CD8-positive, alpha-beta memory T cell (primary cell): ENCODE measurements around the gene CCDC102B. TPM values are rescaled to one million over a fixed set of nuclear protein-coding genes. Genes with fewer than 3 reads are reported as not detected.

ENCODE experiments used
- CTCF ChIA-PET: fragments of 350-600 bp; sonication (Branson Sonifier 250); formaldehyde crosslinking; loops from one replicate; lab custom pipeline; 2021; ENCODE audit warnings: antibody characterized with exemption; lab: Charles Lee
- POLR2A ChIA-PET: fragments of 350-600 bp; sonication (Branson Sonifier 250); formaldehyde crosslinking; loops from one replicate; lab custom pipeline; 2021; ENCODE audit warnings: antibody characterized with exemption; lab: Charles Lee
- DNase-seq, 5 donors: peaks; one replicate each; pipeline versions ENCODE4 v3.0.0 to v3.0.0-alpha.2; 2020 to 2022; ENCODE audit warnings: mixed read lengths in 1 of 5
- H3K27ac ChIP-seq: one replicate; pipeline ENCODE4 v1.7.0; 2013; ENCODE audit warnings: low read depth, mild to moderate bottlenecking, low read length, moderate library complexity
- H3K27me3 ChIP-seq: 2 replicates; pipeline ENCODE4 v1.7.0; 2013; ENCODE audit warnings: low read length, mild to moderate bottlenecking; ENCODE audit not compliant: insufficient read depth, poor library complexity, severe bottlenecking
- H3K36me3 ChIP-seq: 2 replicates; pipeline ENCODE4 v1.7.0; 2013; ENCODE audit warnings: mild to moderate bottlenecking, low read length, moderate library complexity; ENCODE audit not compliant: insufficient read depth
- H3K4me1 ChIP-seq: 2 replicates; pipeline ENCODE4 v1.7.0; 2013; ENCODE audit warnings: mild to moderate bottlenecking, low read length, moderate library complexity; ENCODE audit not compliant: insufficient read depth
- H3K4me3 ChIP-seq: 2 replicates; pipeline ENCODE4 v1.7.0; 2013; ENCODE audit warnings: mild to moderate bottlenecking, low read length
- H3K9me3 ChIP-seq: 2 replicates; pipeline ENCODE4 v1.7.0; 2013; ENCODE audit warnings: mild to moderate bottlenecking, low read length
- H3K27ac Mint-ChIP-seq, 8 donors: one replicate each; pipeline ENCODE4 v1.8.0; 2020 to 2021; ENCODE audit warnings: mixed read lengths in 8 of 8, mild to moderate bottlenecking in 6 of 8, inconsistent platforms in 3 of 8, moderate library complexity in 3 of 8
- H3K27me3 Mint-ChIP-seq, 2 donors: one replicate each; pipeline ENCODE4 v1.8.0; 2020 to 2021; ENCODE audit warnings: mixed read lengths in 2 of 2, mild to moderate bottlenecking in 1 of 2, moderate library complexity in 1 of 2
- H3K36me3 Mint-ChIP-seq, 3 donors: one replicate each; pipeline ENCODE4 v1.8.0; 2020 to 2021; ENCODE audit warnings: mixed read lengths in 3 of 3, inconsistent platforms in 1 of 3, mild to moderate bottlenecking in 1 of 3
- H3K4me1 Mint-ChIP-seq, 3 donors: one replicate each; pipeline ENCODE4 v1.8.0; 2020 to 2021; ENCODE audit warnings: mixed read lengths in 3 of 3, inconsistent platforms in 1 of 3, mild to moderate bottlenecking in 1 of 3
- H3K4me3 Mint-ChIP-seq, 7 donors: one replicate each; pipeline ENCODE4 v1.8.0; 2020 to 2021; ENCODE audit warnings: mixed read lengths in 7 of 7, mild to moderate bottlenecking in 6 of 7, moderate library complexity in 4 of 7, inconsistent platforms in 2 of 7
- H3K9me3 Mint-ChIP-seq, 5 donors: one replicate each; pipeline ENCODE4 v1.8.0; 2020 to 2022; ENCODE audit warnings: mixed read lengths in 5 of 5, mild to moderate bottlenecking in 3 of 5, moderate library complexity in 2 of 5, inconsistent platforms in 1 of 5
- polyA plus RNA-seq: library from polyadenylated mRNA; unstranded; fragments of 300-500 nt; fragmentation: Illumina TruSeq; gene quantifications from one replicate; pipeline ENCODE4 v1.2.3, GENCODE V29; 2021
- total RNA-seq, 2 experiments: library from RNA; stranded (reverse); gene quantifications; one replicate each; pipeline ENCODE4 v1.2.3, GENCODE V29; 2021

The CCDC102B gene
- total and polyA plus RNA-seq, 3 experiments from 2014 or later: 0.75 to 4.7 (median 1.1) TPM

GRCh38 chr18:69085951-69086350 is 288.1 kb downstream of the CCDC102B start:
- Histone ChIP-seq H3K4me3 (no peak overlapping the region), H3K27me3 (no peaks in the 10 kb centered on the region), H3K36me3 (no peaks in the 10 kb centered on the region), H3K9me3 (no peaks in the 10 kb centered on the region), H3K4me1 (no peaks in the 10 kb centered on the region), H3K27ac (no peak overlapping the region)
- Mint-ChIP-seq H3K9me3 (no peaks in the 10 kb centered on the region), H3K27me3 (no peaks in the 10 kb centered on the region), H3K4me3 (no peak overlapping the region), H3K36me3 (no peaks in the 10 kb centered on the region), H3K4me1 (no peaks in the 10 kb centered on the region), H3K27ac (peak overlapping the region in 1 of 8 donors; percentile 9)
- ChIA-PET CTCF (no interaction called here), POLR2A (no interaction called here)
- no peak for DNase-seq

GRCh38 chr18:69088973-69089372 is 291.1 kb downstream of the CCDC102B start:
- H3K4me3 Mint-ChIP-seq: no peak overlapping the region
- no peak for DNase-seq
- peaks cover 0 to 5% (median 0%) of the 10 kb centered on the region in 5 donors for H3K9me3 Mint-ChIP-seq
- ChIA-PET CTCF (no interaction called here), POLR2A (no interaction called here)
- H3K36me3 Mint-ChIP-seq: no peaks in the 10 kb centered on the region
- no peaks in the 10 kb centered on the region for H3K4me1 ChIP-seq
- H3K27me3 ChIP-seq: no peaks in the 10 kb centered on the region
- H3K27me3 Mint-ChIP-seq: no peaks in the 10 kb centered on the region
- no peak overlapping the region for H3K4me3 ChIP-seq
- H3K27ac ChIP-seq: no peak overlapping the region
- no peak overlapping the region for H3K27ac Mint-ChIP-seq
- no peaks in the 10 kb centered on the region for H3K4me1 Mint-ChIP-seq
- no peaks in the 10 kb centered on the region for H3K36me3 ChIP-seq
- no peaks in the 10 kb centered on the region for H3K9me3 ChIP-seq

GRCh38 chr18:69097349-69097748 is 299.5 kb downstream of the CCDC102B start:
- Mint-ChIP-seq H3K9me3 (peaks cover 0 to 3% (median 1%) of the 10 kb centered on the region in 5 donors), H3K4me3 (no peak overlapping the region), H3K27me3 (no peaks in the 10 kb centered on the region), H3K27ac (no peak overlapping the region), H3K36me3 (no peaks in the 10 kb centered on the region), H3K4me1 (no peaks in the 10 kb centered on the region)
- CTCF ChIA-PET: no interaction called here
- no peaks in the 10 kb centered on the region for H3K36me3 ChIP-seq
- no peaks in the 10 kb centered on the region for H3K27me3 ChIP-seq
- no peak overlapping the region for H3K4me3 ChIP-seq
- POLR2A ChIA-PET: no interaction called here
- H3K9me3 ChIP-seq: no peaks in the 10 kb centered on the region
- H3K4me1 ChIP-seq: no peaks in the 10 kb centered on the region
- H3K27ac ChIP-seq: no peak overlapping the region
- no peak for DNase-seq

- Histone ChIP-seq H3K9me3 (no peaks in the 10 kb centered on the region), H3K4me1 (no peaks in the 10 kb centered on the region), H3K36me3 (no peaks in the 10 kb centered on the region), H3K4me3 (no peak overlapping the region), H3K27me3 (no peaks in the 10 kb centered on the region), H3K27ac (no peak overlapping the region)
- peaks cover 0 to 2% (median 0%) of the 10 kb centered on the region in 5 donors for H3K9me3 Mint-ChIP-seq
- H3K27ac Mint-ChIP-seq: no peak overlapping the region
- no peaks in the 10 kb centered on the region for H3K27me3 Mint-ChIP-seq
- H3K4me1 Mint-ChIP-seq: no peaks in the 10 kb centered on the region
- ChIA-PET POLR2A (no interaction called here), CTCF (no interaction called here)
- no peak for DNase-seq
- H3K4me3 Mint-ChIP-seq: no peak overlapping the region
- no peaks in the 10 kb centered on the region for H3K36me3 Mint-ChIP-seq
Measured at GRCh38 chr18:69102959-69103358, 305.1 kb downstream of the CCDC102B start.

Other genes with a start within 250 kb of the CCDC102B start
- gene TMX3, start 83.0 kb upstream of the CCDC102B start, total RNA-seq: 10 to 100 TPM; 39.6 to 46.6 TPM
- 27.3 TPM for gene TMX3, start 83.0 kb upstream of the CCDC102B start, polyA plus RNA-seq